ENCODE data around the gene CLTC.
A peak's percentile ranks its signal among the peaks of the same experiment; 100 is the strongest.
"Not testable (repeated sequence)": the region's sequence is repeated elsewhere in the genome, so short reads cannot be mapped to it uniquely, and the experiment has no call there.

Gene CLTC

DNA sequence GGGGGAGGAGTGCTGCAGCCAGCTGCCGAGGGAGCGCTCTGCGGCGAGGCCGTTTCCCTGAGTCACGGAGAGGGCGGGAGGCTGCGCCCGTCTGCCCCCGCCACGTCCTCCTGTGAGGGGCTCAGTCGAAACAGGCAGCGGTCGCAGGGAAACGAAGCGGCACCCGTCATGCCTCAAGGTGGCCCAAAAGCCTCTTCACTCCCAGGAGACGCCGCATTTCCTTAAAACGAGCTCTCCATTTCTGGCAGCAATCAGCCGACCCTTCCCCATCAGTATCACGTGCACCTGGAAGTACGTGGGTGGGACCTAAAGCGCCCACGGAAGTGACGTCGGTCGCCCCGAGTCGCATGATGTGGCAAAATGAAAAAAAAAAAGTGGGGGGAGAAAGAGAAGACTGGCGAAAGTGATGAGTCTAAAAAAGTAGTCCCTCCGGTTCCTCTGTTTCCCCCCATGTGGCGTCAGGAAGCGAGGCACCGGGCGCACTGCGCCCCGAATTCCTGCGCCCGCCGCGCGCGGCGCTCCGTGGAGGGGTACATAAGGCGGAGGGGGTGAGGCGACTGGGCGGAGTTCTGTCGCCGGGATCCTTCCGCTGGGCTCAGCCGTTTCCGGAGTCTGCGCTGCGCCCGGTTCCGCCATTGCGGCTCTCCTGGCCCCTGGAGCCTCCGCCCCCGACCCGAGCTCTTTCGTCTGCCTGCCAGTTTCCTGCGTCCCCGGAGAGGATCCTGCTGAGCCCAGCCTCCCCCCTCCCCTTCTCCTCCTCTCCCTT, at the start of gene CLTC:
CLTC (plus strand) TSS at position 598 of the 766 bp plus-strand sequence. CDS start 237 bp downstream, outside the sequence.
- DNase-seq: peak; percentile 85

DNA sequence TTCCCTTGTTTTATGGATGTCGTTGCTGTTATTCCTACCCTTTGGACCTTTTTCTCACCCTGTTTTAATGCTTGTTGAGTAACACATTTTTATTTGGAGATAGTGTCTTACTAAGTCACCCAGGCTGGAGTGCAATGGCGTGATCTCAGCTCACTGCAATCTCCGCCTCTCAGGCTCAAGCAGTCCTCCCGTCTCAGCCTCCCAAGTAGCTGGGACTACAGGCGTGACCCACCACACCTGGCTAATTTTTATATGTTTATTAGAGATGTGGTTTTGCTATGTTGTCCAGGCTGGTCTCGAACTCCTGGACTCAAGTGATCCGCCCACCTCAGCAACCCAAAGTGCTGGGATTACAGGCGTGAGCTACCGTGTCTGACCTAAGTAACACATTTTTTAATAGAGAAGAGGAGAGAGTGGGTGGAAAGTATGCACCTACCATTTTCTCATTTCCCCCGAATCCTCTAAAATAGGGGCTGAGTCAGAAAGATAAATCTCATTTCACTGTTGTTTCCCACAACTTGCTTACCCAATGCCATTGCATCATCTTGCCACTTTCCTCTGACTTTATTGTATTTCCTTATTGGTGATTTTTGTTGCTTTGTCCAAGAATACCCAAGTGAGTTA, 47.3 kb upstream of the CLTC start:
- DNase-seq: no peak

DNA sequence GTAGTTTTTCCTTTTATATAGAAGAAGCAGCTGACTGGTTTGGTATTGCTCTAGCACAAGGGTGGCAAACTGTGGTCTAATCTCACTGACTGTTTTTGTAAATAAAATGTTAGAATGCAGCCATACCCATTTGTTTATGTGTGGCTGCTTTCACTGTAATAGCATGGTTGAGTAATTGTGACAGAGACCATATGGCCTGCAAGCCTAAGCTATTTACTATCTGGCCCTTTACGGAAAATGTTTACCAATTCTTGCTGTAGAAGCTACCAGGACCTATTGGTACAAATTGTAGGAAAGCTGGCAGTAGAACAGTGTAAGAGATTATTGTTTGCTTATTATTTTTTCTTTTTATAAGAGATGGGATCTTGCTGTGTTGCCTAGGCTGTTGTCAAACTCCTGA, 35.5 kb upstream of the CLTC start:
- DNase-seq: not testable (repeated sequence)

DNA sequence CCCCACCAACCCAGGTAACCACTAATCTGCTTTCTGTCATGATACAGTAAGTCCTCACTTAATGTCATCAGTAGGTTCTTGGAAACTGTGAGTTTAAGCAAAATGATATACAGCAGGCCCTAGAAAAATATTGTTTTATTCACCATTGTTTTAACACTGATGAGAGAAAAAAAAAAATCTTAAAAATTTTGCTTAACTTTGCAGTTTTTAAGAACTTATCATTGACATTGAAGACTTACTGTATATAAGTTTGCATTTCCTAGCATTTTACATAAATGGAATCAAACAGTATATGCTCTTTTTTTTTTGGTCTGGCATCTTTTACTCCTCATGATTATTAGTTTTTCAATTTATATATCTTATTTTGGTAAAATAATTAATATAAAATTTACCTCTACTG, 19.5 kb upstream of the CLTC start:
- no peak for DNase-seq

DNA sequence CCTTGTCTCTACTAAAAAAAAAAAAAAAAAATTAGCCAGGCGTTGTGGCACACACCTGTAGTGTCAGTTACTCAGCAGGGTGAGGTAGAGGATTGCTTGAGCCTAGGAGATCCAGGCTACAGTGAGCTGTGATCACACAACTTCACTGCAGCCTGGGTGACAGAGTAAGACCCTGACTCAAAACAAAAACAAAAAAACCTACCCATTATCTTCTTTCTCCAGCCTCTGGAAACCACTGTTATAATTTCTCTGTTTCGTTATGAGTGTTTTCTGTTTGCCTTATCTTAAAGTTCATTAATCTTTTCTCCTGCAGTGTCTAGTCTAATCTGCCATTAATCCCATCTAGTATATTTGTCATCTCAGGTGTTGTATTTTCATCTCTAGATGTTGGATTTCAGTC, 18.6 kb upstream of the CLTC start:
- DNase-seq: no peak

DNA sequence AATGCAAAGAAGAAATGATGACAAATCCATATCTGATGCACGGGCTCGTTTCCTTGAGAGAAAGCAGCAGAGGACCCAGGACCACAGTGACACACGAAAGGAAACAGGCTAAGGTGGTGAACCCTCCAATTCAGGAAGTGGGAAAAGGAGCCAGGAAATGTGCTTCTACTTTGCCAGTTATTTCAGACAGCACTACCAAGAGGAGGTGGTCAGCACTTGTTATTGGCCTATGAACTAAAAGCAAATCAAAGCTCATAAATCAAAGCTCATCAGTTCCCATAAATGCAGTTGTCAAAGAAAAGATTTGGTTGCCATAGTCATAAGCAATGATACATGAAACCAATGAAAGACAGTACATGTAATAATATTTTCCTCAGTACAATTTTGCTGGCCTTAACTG, 12.6 kb upstream of the CLTC start:
- no peak for DNase-seq

DNA sequence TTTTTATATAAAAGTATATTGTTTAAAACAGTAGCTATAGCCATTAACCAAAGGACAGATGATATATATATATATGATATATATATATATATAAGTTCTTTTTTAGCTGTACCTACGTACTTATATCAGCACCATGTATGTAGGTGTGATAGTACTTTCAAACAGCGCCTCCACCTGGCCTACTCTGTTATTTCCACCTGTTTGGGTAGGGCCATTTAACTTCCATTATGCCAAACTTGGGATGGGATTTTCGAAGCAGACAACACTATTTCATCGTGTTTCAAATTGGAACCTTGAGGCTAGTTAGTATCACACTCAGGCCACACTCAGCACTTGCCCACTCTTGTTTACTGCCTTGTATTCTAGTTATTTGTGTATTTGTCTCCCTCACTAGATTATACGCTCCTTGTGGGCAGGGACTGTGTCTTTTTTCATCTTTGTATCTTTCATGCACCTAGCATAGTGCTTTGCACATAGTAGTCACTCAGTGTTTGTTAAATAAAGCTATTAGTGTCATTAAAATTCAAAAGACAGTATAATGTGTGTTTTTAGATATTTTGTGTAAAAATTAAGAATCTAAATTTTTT, 11.8 kb upstream of the CLTC start:
- no peak for DNase-seq

DNA sequence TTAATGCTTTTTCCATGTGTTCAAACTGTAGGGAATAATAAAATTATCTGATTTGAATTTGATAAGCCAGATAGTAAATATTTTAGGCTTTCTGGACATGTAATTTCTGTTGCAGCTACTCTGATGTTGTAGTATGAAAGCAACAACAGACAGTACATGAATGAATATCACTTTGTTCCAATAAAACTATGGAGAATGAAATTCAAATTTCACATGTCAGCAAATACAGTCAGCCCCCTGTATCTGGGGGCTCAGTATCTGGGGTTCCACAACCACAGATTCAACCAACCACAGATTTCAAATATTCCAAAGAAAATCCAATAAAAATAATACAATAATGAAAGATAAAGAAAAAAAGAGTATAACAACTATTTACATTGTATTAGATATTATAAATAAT, 8.2 kb upstream of the CLTC start:
- no peak for DNase-seq

DNA sequence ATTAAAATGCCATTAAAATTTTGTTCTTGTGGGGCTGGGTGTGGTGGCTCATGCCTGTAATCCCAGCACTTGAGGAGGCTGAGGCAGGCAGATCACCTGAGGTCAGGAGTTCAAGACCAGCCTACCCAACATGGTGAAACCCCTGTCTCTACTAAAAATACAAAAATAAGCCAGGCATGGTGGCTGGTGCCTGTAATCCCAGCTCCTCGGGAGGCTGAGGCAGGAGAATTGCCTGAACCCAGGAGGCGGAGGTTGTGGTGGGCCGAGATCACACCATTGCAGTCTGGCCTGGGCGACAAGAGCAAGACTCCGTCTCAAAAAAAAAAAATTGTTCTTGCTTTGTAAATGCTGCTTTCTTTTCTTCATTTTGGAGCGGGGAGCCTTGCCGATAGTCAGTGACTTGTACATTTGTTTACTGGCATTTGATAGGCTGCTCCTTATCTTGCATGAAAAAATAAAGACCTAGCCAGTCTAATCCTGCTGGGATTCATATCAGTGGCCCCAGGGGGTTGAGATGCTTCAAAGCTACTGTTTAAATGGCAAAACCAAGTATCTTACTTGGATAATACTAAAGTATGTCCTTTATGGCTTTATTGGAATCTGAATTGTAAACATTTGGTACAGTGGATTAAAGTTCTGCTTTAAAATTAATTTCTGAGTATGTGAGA, 3.3 kb upstream of the CLTC start:
- DNase-seq: no peak

DNA sequence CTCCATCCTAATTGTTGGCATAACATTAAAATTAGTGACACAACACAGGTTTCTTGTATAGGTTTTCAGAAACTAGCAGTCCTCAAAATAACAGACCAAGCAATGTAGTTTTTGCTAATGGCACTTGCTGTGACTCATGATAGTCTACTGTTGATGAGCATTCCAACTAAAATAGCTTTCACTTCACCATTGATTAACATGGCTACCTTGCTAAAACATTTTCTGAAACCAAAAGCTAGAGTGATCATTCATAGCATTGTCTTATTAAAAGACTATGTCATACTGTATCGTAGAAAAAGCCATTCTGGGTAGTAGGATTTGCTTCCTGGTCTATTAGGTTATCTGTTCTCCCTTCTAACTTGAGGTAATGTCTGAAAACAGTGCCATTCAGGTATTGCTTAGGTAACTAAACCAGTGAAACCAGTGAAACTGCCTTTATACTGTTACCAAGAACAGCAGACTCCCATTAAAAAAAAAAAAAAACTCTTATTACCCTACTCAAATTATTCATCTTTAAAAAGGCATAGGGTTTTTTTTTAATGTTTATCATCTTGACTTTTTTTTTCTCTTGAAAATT, 2.5 kb upstream of the CLTC start:
- DNase-seq: no peak

DNA sequence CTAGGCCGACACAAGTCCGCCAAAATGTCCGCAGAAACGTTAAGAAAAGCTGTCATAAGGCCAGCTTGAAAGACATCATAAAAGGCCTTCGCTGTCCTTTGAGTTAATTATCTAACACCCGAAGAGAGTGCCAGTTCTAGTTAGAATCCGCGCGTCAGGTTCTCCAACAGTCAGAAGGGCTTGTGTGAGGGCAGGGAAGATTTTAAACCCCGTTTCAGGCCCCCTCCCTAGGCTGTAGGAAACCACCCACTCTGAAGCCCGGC, 729 bp upstream of the CLTC start:
- DNase-seq: no peak

DNA sequence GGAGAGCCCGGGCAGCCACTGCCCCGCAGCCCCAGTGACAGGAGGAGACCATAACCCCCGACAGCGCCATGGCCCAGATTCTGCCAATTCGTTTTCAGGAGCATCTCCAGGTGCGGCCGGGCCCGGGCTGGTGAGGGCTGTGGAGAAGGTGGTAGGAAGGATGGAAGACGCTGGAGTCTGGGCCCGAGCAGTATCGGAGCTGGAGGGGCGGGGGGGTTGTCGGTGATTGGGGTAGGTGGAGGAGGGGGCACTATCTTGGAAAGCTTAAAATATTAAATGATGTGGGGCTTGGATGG, 317 bp downstream of the CLTC start:
- DNase-seq: no peak

DNA sequence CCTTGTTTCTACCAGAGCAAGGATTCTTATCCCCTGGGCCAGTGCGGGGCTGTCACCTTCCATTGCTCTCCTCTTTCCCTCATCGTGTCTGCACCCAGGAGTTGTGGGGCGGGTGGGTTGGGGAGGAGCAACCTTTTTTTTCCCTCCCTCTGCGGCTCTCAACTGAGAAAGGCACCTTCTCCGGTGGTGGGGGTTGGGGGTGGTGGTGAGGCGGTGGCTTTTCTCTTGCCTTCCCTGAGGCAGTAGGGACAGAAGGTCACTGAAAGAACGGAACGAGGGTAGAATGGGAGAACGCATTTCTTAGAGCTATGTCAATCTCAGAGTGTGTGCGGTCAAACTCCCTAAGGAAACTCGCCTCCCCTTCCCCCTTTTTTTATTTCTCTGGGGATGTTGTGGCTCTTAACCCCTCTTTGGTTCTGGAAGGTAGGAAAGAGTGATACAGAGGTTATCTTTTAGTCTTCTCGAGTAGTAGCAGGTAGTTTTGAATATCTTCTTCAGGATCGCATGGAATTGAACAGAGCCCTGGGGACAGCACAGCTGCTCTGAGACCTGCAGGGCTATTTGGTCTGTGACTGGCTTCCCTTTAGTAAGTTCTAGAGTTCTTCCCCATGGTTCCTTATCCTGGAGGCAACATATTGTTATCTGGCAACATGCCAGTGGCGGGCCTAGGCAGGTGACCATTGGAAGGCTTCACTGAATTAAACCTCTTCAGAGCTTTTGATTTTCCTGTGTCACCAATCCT, 994 bp downstream of the CLTC start:
- DNase-seq: no peak

DNA sequence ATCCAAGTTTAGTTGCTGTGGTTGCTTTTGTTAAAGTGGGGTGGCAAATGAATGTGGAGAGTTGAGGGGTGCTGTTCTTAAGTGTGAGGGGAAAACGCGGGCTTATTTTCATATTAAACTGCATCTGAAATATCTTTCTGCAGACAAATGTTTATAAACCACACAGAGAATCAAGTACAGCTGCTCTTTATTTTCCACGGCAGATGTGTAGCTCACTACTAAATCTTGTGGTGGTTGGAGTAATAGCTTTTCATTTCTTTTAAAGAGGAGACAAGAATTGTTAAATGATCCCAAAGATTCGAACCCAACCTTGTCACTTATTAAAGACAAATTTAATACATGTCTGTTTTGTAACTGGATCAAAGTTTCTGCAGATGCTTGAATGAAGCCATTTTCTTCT, 2.1 kb downstream of the CLTC start:
- DNase-seq: no peak

DNA sequence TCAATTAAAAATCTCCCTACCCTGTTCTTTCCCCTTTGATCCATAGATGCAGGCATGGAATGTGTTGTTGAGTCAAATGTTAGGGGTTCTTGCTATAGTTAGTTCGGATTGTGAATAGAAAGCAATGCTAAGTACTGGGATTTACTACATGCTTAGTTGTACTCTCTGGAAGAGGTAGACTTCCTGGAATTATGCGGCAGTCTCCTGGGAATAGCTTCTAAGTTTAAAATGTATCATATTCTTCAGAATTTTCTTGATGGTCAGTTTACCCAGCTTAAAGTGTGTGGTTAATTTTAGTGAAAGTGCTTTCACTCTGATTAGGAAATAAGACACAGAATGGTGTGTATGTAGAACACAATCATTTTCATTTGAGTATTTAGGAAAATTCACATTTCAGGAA, 3.5 kb downstream of the CLTC start:
- DNase-seq: no peak

DNA sequence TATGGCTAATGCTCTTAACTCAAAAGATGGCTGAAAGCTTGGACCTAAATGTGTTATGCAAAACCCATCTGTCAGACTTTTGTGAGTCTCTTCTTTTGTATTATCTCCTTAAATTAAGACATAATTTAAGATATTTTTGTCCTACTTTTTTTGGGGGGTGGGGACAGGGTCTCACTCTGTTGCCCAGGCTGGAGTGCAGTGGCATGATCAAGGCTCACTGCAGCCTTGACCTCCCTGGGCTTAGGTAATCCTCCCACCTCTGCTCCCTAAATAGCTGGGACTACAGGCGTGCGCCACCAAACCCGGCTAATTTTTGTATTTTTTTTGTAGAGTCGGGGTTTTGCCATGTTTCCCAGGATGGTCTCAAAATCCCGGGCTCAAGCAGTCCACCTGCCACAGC, 7.1 kb downstream of the CLTC start:
- DNase-seq: no peak

DNA sequence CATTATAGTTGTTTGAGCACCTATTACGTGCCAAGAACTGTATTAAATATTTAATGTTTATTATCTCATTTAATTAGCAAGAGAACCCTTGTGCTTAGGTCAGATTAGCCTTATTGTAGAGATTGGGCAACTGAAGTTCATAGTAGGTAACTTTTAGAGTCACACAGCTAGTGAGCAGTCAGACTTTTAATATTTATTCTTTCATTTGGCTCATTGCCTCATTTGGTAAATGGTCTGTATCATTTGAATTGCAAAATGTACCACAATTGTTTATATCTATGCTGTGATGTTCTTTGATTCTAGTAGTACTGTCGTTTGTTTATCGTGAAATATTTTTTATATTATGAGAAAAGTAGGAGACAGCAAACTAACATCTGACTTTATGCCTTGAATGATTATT, 7.6 kb downstream of the CLTC start:
- no peak for DNase-seq

DNA sequence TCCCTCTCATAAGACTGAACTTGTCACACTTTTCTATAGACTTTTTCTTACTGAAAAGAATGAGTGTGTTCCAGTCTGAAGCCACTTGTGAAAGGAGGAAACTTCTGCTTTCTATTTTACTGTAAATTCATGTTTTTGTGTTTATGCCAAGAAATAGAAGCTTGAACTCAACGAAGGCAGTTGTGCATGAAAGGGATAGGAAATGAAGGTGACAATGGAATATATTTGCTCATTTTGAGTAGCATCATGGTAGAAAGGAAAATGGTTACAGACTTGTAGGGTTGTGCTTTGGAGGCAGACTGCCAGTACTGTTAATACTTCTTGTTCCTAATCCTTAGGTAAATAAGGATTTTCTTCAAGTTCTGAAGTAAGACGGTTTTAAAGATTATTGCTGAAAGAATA, 8.1 kb downstream of the CLTC start:
- DNase-seq: no peak

DNA sequence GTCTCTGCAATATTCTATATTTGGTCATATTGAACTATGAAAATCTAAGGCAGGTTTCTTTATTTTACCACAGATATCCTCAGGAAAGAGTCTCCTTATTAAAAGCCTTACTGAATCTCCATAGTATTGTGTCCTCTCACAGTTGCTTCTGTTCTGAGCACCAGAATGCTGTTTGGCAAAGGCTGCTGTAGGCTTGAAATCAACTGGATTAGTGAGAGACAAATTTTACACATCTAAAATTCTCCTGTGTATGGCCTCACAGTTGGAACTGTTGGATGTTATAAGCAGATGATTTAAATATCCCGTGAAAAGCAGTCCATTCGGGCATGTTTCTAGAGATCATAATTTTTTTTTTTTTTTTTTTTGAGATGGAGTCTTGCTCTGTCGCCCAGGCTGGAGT, 9.5 kb downstream of the CLTC start:
- no peak for DNase-seq

DNA sequence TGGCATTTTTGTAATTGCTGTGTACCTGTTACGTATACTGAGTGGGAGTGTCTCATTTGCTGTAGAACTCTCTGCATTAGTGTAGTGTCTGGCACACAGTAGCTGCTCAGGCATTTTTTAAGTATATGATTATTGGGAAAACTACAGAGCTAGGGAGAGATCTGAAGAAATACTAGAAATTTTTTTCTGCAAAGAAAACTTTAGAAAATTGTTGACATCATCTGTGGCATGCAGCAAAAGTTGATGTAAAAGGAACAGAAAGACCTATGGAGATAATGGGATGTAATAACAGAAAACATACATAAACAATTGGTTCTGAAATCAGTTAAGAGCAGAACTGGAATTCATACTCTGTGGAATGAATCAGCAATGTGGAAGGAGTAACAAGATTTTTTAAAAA, 11.6 kb downstream of the CLTC start:
- no peak for DNase-seq

DNA sequence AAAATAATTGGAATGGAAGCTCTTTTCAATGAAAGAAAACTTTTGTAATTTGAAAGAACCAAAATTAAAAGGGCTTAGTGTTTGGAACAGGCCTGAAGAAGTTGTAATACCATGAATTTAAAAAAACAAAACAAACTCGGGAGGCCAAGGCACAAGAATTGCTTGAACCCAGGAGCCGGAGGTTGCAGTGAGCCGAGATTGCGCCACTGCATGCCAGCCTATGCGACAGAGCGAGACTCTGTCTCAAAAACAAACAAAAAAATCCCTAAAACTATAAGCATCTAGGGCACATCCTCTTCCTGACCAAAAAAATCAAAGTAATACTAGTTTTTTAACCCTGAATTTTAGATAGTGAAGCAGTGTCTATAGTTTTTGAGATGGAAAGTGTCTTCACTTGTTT, 12.7 kb downstream of the CLTC start:
- DNase-seq: no peak

DNA sequence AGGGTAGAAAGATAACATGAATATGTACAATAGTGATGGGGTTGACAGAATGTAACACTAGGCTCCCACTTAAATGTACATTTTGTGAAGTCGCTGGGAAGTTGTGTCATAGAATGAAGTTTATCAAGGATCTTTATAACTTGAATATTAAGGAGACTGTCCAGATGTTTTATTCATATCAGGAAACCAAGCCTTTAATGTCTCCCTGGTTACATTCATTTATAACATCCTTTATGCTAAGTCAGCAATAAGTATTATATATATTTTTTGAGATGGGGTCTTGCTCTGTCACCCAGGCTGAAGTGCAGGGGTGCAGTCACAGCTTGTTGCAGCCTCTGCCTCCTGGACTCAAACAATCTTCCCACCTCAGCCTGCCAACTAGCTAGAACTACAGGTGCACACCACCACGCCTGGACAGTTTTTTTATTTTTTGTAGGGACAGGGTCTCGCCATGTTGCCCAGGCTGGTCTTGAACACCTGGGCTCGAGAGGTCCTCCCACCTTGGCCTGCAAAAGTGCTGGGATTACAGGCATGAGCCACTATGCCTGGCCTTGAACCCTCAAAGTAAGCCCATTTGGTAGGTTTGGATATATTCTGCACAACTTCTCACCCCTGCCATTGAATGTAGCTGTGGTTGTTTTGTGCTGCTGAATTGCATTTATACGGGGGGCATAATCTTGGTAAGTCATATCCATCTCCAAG, 14.1 kb downstream of the CLTC start:
- no peak for DNase-seq

All from NCI-H1417 treated with DMSO at 0.1 percent for 48 hours (cell line).